Measurements from ENCODE around the gene TPD52L1. TPM values are rescaled to one million over a fixed set of nuclear protein-coding genes. Genes with fewer than 3 reads are reported as not detected.

The TPD52L1 gene
- 43.9 to 52.4 TPM (median 45.8 TPM) in 5 replicates for total RNA-seq (2022; extraction: Qiagen RNA extraction; ENCODE audit: low read depth)

GRCh38 chr6:125153391-125154117 is at the start of gene TPD52L1:
Gene TPD52L1 (plus strand): TSS chr6:125153773. CDS start chr6:125153952, 179 bp downstream.

GRCh38 chr6:125301435-125302391 is 148.1 kb downstream of the TPD52L1 start, which contains the start of gene HDDC2:
Gene HDDC2 (minus strand): TSS chr6:125301967. CDS start chr6:125301932, 35 bp downstream.

Other genes starting within 250 kb of the TPD52L1 start
- 4.9 to 8.0 TPM (median 6.9 TPM) in 5 replicates for gene RNF217, start 191.3 kb upstream of the TPD52L1 start, total RNA-seq (2022; extraction: Qiagen RNA extraction; ENCODE audit: low read depth)
- 95.1 to 107 TPM (median 99.5 TPM) in 5 replicates for gene HDDC2, start 148.2 kb downstream of the TPD52L1 start, total RNA-seq (2022; extraction: Qiagen RNA extraction; ENCODE audit: low read depth)